Thymus (tissue), 14 donors: ENCODE results near the gene CSKMT. TPM values are rescaled to one million over a fixed set of nuclear protein-coding genes. Genes with fewer than 3 reads are reported as not detected.
A peak's percentile ranks its signal among the peaks of the same experiment; 100 is the strongest.
"Not testable (repeated sequence)": the region's sequence is repeated elsewhere in the genome, so short reads cannot be mapped to it uniquely, and the experiment has no call there.

Experiments used
- DNase-seq, 9 donors: peaks; one replicate each; pipeline ENCODE4 v3.0.0-alpha.2; 2013; ENCODE audit warnings: low spot score in 9 of 9, low read depth in 6 of 9, missing footprints in 1 of 9
- H3K27ac ChIP-seq, 2 donors: one replicate each; pipeline ENCODE4 v1.5.1; 2013; ENCODE audit warnings: control low read depth in 1 of 2, low read depth in 1 of 2, low read length in 1 of 2, mild to moderate bottlenecking in 1 of 2, moderate library complexity in 1 of 2
- H3K27me3 ChIP-seq, 2 donors: one replicate each; pipeline ENCODE4 v1.5.1; 2013; ENCODE audit warnings: low read length in 1 of 2; ENCODE audit not compliant: control insufficient read depth in 2 of 2, insufficient read depth in 1 of 2
- H3K36me3 ChIP-seq, 2 donors: one replicate each; pipeline ENCODE4 v1.5.1; 2013; ENCODE audit warnings: low read length in 1 of 2, mild to moderate bottlenecking in 1 of 2, moderate library complexity in 1 of 2; ENCODE audit not compliant: control insufficient read depth in 2 of 2, insufficient read depth in 2 of 2
- H3K4me1 ChIP-seq, 2 donors: one replicate each; pipeline ENCODE4 v1.5.1; 2013; ENCODE audit warnings: low read length in 2 of 2; ENCODE audit not compliant: control insufficient read depth in 2 of 2, insufficient read depth in 2 of 2
- H3K4me3 ChIP-seq, 2 donors: one replicate each; pipeline ENCODE4 v1.5.1; 2013; ENCODE audit warnings: low read length in 2 of 2, control low read depth in 1 of 2, mild to moderate bottlenecking in 1 of 2
- H3K9me3 ChIP-seq, 2 donors: one replicate each; pipeline ENCODE4 v1.5.1; 2013; ENCODE audit warnings: low read length in 1 of 2, mild to moderate bottlenecking in 1 of 2; ENCODE audit not compliant: control insufficient read depth in 2 of 2, insufficient read depth in 1 of 2
- WGBS: extraction: QIAGEN DNeasy Blood & Tissue Kit; methylation state at CpG from one replicate; pipeline ENCODE4 v1.1.7; 2013; 5-methylcytosine and 5-hydroxymethylcytosine counted together
- long read RNA-seq, 10 donors: transcript quantifications; one replicate each; lab custom pipeline, GENCODE V29; 2026
- polyA plus RNA-seq: library from polyadenylated mRNA; stranded (reverse); fragments of 200-250 nt; gene quantifications from one replicate; pipeline ENCODE4 v1.2.3, GENCODE V29; 2013
- total RNA-seq: library from RNA; stranded (reverse); fragments of 120-200 nt; gene quantifications from one replicate; pipeline ENCODE4 v1.2.4, GENCODE V29; 2013
- donor health status: healthy.

CSKMT gene, protein sequence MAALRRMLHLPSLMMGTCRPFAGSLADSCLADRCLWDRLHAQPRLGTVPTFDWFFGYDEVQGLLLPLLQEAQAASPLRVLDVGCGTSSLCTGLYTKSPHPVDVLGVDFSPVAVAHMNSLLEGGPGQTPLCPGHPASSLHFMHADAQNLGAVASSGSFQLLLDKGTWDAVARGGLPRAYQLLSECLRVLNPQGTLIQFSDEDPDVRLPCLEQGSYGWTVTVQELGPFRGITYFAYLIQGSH
- 31.1 TPM for total RNA-seq
- polyA plus RNA-seq = 64.6 TPM
- long read RNA-seq, donor 1, partial matches to known transcripts = 0 of 2 reads
- long read RNA-seq, donor 1, other reads (novel, unspliced or antisense) = 0 of 2 reads
- long read RNA-seq, donor 2 = 0 reads
- long read RNA-seq, donor 3, transcript CSKMT-202 (2 exons, 2,870 nt) = minor isoform, 6 of 22 reads
- long read RNA-seq, donor 3, transcript CSKMT-204 (1 exons, 376 nt) = major isoform, 15 of 22 reads
- long read RNA-seq, donor 3, partial matches to known transcripts = 0 of 22 reads
- long read RNA-seq, donor 3, other reads (novel, unspliced or antisense) = 0 of 22 reads
- long read RNA-seq, donor 4, partial matches to known transcripts = 0 of 5 reads
- long read RNA-seq, donor 4, other reads (novel, unspliced or antisense) = 0 of 5 reads
- long read RNA-seq, donor 5, transcript CSKMT-204 (1 exons, 376 nt) = minor isoform, 11 of 23 reads
- long read RNA-seq, donor 5, transcript CSKMT-202 (2 exons, 2,870 nt) = major isoform, 12 of 23 reads
- long read RNA-seq, donor 5, partial matches to known transcripts = 0 of 23 reads
- long read RNA-seq, donor 5, other reads (novel, unspliced or antisense) = 0 of 23 reads
- long read RNA-seq, donor 6, partial matches to known transcripts = 0 of 4 reads
- long read RNA-seq, donor 6, other reads (novel, unspliced or antisense) = 0 of 4 reads
- long read RNA-seq, donor 7, transcript CSKMT-202 (2 exons, 2,870 nt) = minor isoform, 6 of 19 reads
- long read RNA-seq, donor 7, transcript CSKMT-204 (1 exons, 376 nt) = major isoform, 9 of 19 reads
- long read RNA-seq, donor 7, partial matches to known transcripts = 0 of 19 reads
- long read RNA-seq, donor 7, other reads (novel, unspliced or antisense) = 0 of 19 reads
- long read RNA-seq, donor 8, partial matches to known transcripts = 0 of 2 reads
- long read RNA-seq, donor 8, other reads (novel, unspliced or antisense) = 0 of 2 reads
- long read RNA-seq, donor 9, transcript CSKMT-204 (1 exons, 376 nt) = major isoform, 9 of 12 reads
- long read RNA-seq, donor 9, partial matches to known transcripts = 0 of 12 reads
- long read RNA-seq, donor 9, other reads (novel, unspliced or antisense) = 0 of 12 reads
- long read RNA-seq, donor 10, transcript CSKMT-204 (1 exons, 376 nt) = minor isoform, 5 of 11 reads
- long read RNA-seq, donor 10, transcript CSKMT-202 (2 exons, 2,870 nt) = major isoform, 6 of 11 reads
- long read RNA-seq, donor 10, partial matches to known transcripts = 0 of 11 reads
- long read RNA-seq, donor 10, other reads (novel, unspliced or antisense) = 0 of 11 reads

DNA sequence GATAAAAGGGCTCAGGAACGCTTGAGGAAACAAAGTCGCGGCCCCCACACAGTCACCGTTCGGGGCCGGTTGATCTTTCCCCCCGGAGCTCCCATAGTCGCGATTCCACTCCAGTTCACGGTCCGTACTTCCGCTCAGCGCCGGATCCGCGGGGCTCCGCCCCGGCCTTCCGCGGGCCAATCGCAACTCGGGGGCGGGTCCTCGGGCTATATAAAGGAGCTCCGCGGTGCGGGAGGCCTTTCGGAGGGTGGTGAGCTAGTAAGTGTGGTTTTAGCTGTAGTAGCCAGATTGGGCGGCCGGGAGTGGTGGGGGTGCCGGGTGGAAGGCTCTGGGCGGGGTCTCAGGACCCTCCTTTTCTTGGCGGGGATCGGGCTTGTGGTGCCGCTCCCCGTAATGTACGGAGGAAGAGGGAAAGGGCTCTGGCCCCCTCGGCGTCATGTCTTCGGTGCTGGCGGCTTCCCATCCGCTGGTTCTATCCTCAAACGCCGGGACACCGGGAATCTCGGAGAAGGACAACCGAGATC lies at the start of gene CSKMT, which contains the start of gene C11orf98:
Gene CSKMT (plus strand): TSS at position 238 of the 524 bp plus-strand sequence. CDS start 568 bp downstream, outside the sequence.
Gene C11orf98 (minus strand): TSS at position 136 of the 524 bp plus-strand sequence. CDS start 41 bp downstream, at position 95.
- H3K4me3 ChIP-seq = peak within 1 kb of the TSS; percentile 71 to 90
- H3K4me1 ChIP-seq = peaks cover 18 to 27% of the 10 kb centered on the region in 2 donors
- H3K9me3 ChIP-seq = peaks cover 0 to 10% of the 10 kb centered on the region in 2 donors
- H3K36me3 ChIP-seq = peaks cover 26 to 33% of the 10 kb centered on the region in 2 donors
- WGBS = under 1% methylated on average over 47 of the region's 47 CpGs
- no peaks in the 10 kb centered on the region for H3K27me3 ChIP-seq
- peak within 1 kb of the TSS; percentile 94 to 97 for H3K27ac ChIP-seq
- peak; percentile 87 to 97 (median 92) for DNase-seq

GRCh38 chr11:62615521-62615920 lies 49.6 kb upstream of the CSKMT start:
- H3K27me3 ChIP-seq = no peaks in the 10 kb centered on the region
- no peak overlapping the region for H3K4me3 ChIP-seq
- DNase-seq = no peak
- peaks cover 28 to 30% of the 10 kb centered on the region in 2 donors for H3K36me3 ChIP-seq
- H3K27ac ChIP-seq = no peak overlapping the region
- 98% methylated on average over 7 of the region's 7 CpGs for WGBS
- peaks cover 4 to 20% of the 10 kb centered on the region in 2 donors for H3K4me1 ChIP-seq
- H3K9me3 ChIP-seq = no peaks in the 10 kb centered on the region

GRCh38 chr11:62616957-62617356 lies 48.2 kb upstream of the CSKMT start:
- peaks cover 26 to 30% of the 10 kb centered on the region in 2 donors for H3K36me3 ChIP-seq
- not testable (repeated sequence) for H3K4me3 ChIP-seq, H3K27ac ChIP-seq, H3K9me3 ChIP-seq, DNase-seq, H3K27me3 ChIP-seq
- WGBS = 98% methylated on average over 14 of the region's 14 CpGs
- H3K4me1 ChIP-seq = peaks cover 11 to 17% of the 10 kb centered on the region in 2 donors

DNA sequence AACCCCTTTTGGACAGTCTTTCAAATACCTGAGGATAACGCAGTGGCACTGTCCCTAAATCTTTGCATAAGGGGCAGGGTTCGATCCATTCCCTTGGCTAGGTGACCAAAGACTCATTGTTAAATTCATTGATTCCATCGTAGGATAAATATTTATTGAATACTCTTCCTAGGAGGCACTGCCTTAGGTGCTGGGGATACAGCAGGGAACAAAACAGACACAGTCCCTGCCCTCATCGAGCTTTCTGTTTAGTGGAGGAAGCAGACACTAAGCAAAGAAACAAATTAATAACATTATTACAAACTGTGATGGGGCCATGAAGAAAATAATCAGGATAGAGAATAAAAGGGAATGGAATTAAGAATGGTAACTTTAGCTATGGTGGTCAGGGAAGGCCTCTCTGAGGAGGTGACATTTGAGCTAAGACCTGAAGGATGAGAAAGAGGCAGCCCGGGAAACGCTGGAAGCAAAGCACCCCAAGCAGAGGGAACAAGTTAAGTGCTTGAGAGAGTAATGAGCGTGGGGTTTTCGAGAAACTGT lies 44.0 kb upstream of the CSKMT start:
- H3K4me1 ChIP-seq = peaks cover 16 to 17% of the 10 kb centered on the region in 2 donors
- no peaks in the 10 kb centered on the region for H3K9me3 ChIP-seq
- H3K27ac ChIP-seq = peak overlapping the region; percentile 87 to 88
- no peak for DNase-seq
- no peaks in the 10 kb centered on the region for H3K27me3 ChIP-seq
- WGBS = 35% methylated on average over 8 of the region's 8 CpGs
- H3K36me3 ChIP-seq = peaks cover 25 to 28% of the 10 kb centered on the region in 2 donors
- H3K4me3 ChIP-seq = peak overlapping the region; percentile 60 to 82

DNA sequence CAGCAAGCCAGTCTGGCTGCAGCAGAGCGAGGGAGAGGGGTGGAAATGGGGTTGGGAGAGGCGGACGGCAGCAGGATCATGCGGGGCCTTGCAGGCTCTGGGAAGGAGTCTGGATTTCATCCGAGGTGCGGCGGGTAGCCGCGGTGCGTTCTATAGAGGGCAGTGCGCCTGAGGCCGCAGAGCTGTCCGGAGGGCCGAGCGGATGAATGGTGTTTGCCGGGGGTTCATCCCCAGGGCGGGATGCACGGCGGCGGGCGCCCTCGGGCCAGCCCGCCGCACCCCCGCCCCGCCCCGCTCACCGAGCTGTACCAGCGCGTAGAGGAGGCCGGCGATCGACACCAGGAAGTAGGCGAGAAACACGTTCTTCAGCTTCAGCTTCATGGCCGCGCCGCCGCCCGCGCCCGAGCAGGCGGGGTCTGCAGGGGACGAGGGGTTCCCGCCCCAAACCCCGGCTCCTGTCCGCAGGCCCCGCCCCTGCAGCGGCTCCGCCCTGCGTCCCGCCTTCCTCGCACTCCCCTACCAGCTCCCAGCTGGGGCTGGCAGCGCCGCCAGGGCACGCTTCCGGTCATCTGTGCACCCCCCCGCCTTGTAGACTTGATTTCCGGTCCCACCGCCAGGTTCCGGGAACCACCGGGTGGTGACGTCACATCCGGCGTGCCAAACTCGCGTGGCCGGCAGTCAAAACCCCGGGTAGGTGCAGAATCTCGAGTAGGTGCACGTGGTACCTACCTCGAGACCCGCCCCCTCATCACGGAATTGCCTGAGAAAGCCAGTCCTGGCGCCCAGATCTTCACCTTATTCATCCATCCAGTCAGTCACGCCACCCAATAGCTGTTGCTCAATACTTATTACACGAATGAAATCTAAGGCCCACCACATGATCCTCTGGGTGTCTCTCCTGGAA lies 43.3 kb upstream of the CSKMT start, which contains the start of gene B3GAT3:
Gene B3GAT3 (minus strand): TSS at position 420 of the 904 bp plus-strand sequence. CDS start 39 bp downstream, at position 381.
- Histone ChIP-seq H3K36me3 (peaks cover 27 to 28% of the 10 kb centered on the region in 2 donors), H3K27me3 (no peaks in the 10 kb centered on the region), H3K27ac (peak within 1 kb of the TSS; percentile 87 to 88), H3K9me3 (no peaks in the 10 kb centered on the region), H3K4me1 (peaks cover 16 to 17% of the 10 kb centered on the region in 2 donors), H3K4me3 (peak within 1 kb of the TSS; percentile 60 to 82)
- 2% methylated on average over 77 of the region's 77 CpGs for WGBS
- DNase-seq = peak; percentile 82 to 95 (median 87)

- H3K36me3 ChIP-seq = peaks cover 26 to 28% of the 10 kb centered on the region in 2 donors
- no peaks in the 10 kb centered on the region for H3K9me3 ChIP-seq
- 96% methylated on average over 7 of the region's 7 CpGs for WGBS
- no peak overlapping the region for H3K4me3 ChIP-seq
- no peaks in the 10 kb centered on the region for H3K27me3 ChIP-seq
- H3K4me1 ChIP-seq = peaks cover 16 to 17% of the 10 kb centered on the region in 2 donors
- peak overlapping the region; percentile 87 to 88 for H3K27ac ChIP-seq
- DNase-seq = no peak
Measured at GRCh38 chr11:62622476-62623089, 42.5 kb upstream of the CSKMT start.

DNA sequence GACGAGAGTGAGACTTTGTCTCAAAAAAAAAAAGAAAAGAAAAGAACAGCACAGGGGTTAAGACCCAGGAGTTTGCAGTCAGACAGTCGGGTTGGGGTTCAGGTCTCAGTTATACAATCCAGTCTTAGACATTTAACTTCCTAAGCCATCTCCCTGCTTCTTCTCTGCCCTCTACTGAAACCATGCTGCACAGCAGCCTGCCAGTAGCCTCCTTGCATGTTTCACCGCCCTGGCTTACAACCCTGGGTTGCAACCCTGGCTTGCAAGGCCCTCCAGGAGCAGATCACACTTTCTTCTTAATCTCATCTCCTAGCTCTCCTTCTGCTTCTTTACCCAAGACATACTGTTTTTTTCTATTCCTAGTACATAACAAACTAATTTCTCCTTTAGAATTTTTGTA lies 37.4 kb upstream of the CSKMT start:
- 97% methylated on average over 3 of the region's 3 CpGs for WGBS
- Histone ChIP-seq H3K4me1 (no peaks in the 10 kb centered on the region), H3K27ac (no peak overlapping the region), H3K4me3 (no peak overlapping the region), H3K27me3 (no peaks in the 10 kb centered on the region), H3K36me3 (peaks cover 67 to 76% of the 10 kb centered on the region in 2 donors), H3K9me3 (no peaks in the 10 kb centered on the region)
- no peak for DNase-seq
